BJ (cell line): Measurements from ENCODE around the gene HHIPL1. TPM values are rescaled to one million over a fixed set of nuclear protein-coding genes. Genes with fewer than 3 reads are reported as not detected.

Experiments
- CTCF ChIA-PET: fragments of 350-600 bp; formaldehyde crosslinking; extraction: SDS; loops from one replicate; lab custom pipeline; 2021; ENCODE audit warnings: antibody characterized with exemption, inconsistent platforms; lab: Yijun Ruan, JAX
- POLR2A ChIA-PET: fragments of 300-600 bp; sonication (Branson Sonifier 250); formaldehyde crosslinking; extraction: SDS; loops from one replicate; lab custom pipeline; 2021; ENCODE audit warnings: antibody characterized with exemption; lab: Charles Lee
- DNase-seq: peaks from one replicate; pipeline ENCODE4 v3.0.0-alpha.2; 2011; ENCODE audit warnings: low read depth
- H3K27me3 ChIP-seq: 2 replicates; pipeline ENCODE4 v1.6.0; 2011; ENCODE audit warnings: low read length; ENCODE audit not compliant: control insufficient read depth, insufficient read depth
- H3K36me3 ChIP-seq: 2 replicates; pipeline ENCODE4 v1.5.1; 2011; ENCODE audit warnings: low read length; ENCODE audit not compliant: control insufficient read depth, insufficient read depth
- H3K4me3 ChIP-seq: 2 replicates; pipeline ENCODE4 v1.5.1; 2011; ENCODE audit warnings: low read depth, mild to moderate bottlenecking, control low read depth, low read length
- polyA plus RNA-seq: library from polyadenylated mRNA; depleted of rRNA; stranded (reverse); fragments of >200 nt; gene quantifications from 2 replicates; pipeline ENCODE4 v1.2.3, GENCODE V29; 2011
- TF ChIP-seq, protein P1 (sequence below): IDR thresholded peaks from 2 replicates; pipeline ENCODE4 v1.5.1; 2011; ENCODE audit warnings: low read depth, mild to moderate bottlenecking, control low read depth, inconsistent platforms, low read length, moderate library complexity; ENCODE audit not compliant: insufficient read depth

Gene HHIPL1
- polyA plus RNA-seq, 1 experiment, result 2.5 TPM

DNA sequence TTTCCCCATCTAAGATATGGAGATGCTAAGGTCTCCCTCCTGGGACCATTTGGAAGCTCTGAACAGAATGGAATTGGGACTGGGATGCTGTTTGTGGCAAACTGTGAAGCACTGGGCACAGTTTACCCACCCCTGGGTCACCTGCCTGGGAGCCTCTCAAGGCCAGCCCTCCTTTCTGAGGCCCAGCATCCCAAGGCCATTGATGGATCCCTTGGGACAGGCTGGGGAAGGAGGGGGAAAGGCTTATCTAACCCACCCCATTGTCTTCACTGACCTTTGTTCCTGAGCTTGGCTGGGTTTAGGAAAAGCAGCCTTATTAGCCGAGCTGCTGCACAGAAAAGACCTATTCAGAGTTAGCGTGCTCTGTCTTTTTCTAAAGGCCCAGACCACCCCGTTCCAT lies 46.2 kb upstream of the HHIPL1 start:
- no peaks in the 10 kb centered on the region for H3K27me3 ChIP-seq
- H3K36me3 ChIP-seq, result no peaks in the 10 kb centered on the region
- no peak for DNase-seq
- POLR2A ChIA-PET, result no interaction called here
- CTCF ChIA-PET, result interaction anchor here (0.9 to 1.0 kb wide), 2 partner anchors 9 to 24 kb away, joined by 3 read pairs; no protein-coding TSS in a partner anchor
- TF ChIP-seq, protein P1, sequence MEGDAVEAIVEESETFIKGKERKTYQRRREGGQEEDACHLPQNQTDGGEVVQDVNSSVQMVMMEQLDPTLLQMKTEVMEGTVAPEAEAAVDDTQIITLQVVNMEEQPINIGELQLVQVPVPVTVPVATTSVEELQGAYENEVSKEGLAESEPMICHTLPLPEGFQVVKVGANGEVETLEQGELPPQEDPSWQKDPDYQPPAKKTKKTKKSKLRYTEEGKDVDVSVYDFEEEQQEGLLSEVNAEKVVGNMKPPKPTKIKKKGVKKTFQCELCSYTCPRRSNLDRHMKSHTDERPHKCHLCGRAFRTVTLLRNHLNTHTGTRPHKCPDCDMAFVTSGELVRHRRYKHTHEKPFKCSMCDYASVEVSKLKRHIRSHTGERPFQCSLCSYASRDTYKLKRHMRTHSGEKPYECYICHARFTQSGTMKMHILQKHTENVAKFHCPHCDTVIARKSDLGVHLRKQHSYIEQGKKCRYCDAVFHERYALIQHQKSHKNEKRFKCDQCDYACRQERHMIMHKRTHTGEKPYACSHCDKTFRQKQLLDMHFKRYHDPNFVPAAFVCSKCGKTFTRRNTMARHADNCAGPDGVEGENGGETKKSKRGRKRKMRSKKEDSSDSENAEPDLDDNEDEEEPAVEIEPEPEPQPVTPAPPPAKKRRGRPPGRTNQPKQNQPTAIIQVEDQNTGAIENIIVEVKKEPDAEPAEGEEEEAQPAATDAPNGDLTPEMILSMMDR, result no peak
- no peak overlapping the region for H3K4me3 ChIP-seq

DNA sequence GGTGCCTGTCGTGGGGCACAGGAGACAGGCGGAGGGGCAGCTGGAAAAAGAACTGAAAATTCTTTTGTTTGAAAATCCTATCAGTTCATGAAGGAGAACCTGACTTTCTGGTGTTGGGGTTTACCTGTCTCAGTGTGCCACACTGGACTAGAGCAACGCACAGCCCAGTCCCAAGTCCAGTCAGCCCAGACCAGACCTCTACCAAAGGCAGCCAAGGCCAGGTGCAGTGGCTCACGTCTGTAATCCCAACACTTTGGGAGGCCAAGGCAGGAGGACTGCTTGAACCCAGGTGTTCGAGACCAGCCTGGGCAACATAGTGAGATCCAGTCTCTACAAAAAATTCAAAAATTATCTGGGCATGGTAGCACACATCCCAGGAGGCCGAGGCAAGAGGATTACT lies 45.5 kb upstream of the HHIPL1 start:
- TF ChIP-seq, protein P1, result no peak
- ChIA-PET POLR2A (no interaction called here), CTCF (interaction anchor here (0.9 to 1.5 kb wide), 2 partner anchors 9 to 75 kb away, joined by 3 to 5 read pairs; no protein-coding TSS in a partner anchor)
- Histone ChIP-seq H3K4me3 (no peak overlapping the region), H3K27me3 (no peaks in the 10 kb centered on the region), H3K36me3 (no peaks in the 10 kb centered on the region)
- DNase-seq, result no peak

DNA sequence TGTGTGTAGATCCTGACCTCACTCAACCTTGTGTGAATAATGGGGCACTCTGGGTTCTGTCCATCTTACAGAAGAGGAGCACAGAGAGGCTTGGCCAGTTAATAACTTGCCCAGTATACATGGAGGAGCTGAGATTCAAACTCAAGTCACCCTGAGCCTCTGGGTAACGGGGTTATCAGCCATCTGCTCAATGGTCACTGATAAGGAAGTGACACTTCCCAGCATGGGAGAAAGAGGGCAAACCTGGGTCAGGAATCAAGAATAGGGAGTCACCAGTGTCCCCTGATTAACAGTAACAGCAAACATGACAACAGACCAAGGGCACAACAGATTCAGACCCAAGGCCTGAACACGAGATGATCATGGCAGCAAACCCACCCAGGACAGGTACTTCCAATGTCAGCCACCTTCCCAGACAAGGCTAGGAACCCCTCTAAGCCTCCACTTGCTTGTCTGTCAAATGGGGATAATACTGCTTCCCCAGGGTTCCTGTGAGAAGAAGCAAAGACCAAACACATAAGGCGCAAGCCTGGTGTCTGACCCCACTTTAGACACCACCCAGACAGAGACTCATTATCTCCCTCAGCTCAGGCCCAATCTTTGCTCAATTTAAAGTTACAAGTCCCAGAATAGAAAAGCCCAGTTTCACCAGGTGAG lies 44.6 kb upstream of the HHIPL1 start:
- POLR2A ChIA-PET, result no interaction called here

DNA sequence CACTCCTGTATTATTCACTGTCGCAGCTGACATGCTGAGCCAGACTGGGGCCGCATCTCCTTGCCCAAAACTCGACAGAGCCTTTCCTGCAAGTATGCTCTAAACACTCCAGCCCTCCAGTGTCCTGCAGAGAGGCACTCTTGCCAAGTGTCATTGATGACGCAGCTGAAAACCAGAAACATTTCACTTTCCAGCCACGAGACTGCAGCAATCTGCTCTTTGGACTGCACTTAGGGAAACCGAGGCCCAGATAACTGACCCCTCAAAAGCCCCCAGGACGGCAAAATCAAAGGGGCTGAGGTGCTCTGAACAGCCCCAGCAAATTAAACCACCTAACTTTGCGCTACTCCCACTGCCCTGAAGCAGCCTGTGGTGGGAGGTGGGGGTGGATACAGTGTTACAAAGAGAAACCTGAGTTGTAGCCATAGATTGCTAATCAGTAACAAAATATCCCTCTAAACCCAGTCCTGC lies 43.5 kb upstream of the HHIPL1 start:
- ChIA-PET POLR2A (no interaction called here), CTCF (interaction anchor here (0.5 to 1.6 kb wide), 3 partner anchors 10 to 310 kb away, joined by 3 to 4 read pairs (median 4); no protein-coding TSS in a partner anchor)
- TF ChIP-seq, protein P1, result no peak
- H3K36me3 ChIP-seq, result no peaks in the 10 kb centered on the region
- DNase-seq, result no peak
- H3K27me3 ChIP-seq, result no peaks in the 10 kb centered on the region
- peak overlapping the region; percentile 39; the same call in 1 of the 2 replicates for H3K4me3 ChIP-seq

More for the DNA sequence above, 44.6 kb upstream of the HHIPL1 start:
- Histone ChIP-seq H3K27me3 (no peaks in the 10 kb centered on the region), H3K36me3 (no peaks in the 10 kb centered on the region), H3K4me3 (no peak overlapping the region)
- no peak for DNase-seq
- CTCF ChIA-PET, result interaction anchor here (0.9 to 1.6 kb wide), 4 partner anchors 9 to 76 kb away, joined by 3 to 5 read pairs (median 4); no protein-coding TSS in a partner anchor
- TF ChIP-seq, protein P1, result no peak

DNA sequence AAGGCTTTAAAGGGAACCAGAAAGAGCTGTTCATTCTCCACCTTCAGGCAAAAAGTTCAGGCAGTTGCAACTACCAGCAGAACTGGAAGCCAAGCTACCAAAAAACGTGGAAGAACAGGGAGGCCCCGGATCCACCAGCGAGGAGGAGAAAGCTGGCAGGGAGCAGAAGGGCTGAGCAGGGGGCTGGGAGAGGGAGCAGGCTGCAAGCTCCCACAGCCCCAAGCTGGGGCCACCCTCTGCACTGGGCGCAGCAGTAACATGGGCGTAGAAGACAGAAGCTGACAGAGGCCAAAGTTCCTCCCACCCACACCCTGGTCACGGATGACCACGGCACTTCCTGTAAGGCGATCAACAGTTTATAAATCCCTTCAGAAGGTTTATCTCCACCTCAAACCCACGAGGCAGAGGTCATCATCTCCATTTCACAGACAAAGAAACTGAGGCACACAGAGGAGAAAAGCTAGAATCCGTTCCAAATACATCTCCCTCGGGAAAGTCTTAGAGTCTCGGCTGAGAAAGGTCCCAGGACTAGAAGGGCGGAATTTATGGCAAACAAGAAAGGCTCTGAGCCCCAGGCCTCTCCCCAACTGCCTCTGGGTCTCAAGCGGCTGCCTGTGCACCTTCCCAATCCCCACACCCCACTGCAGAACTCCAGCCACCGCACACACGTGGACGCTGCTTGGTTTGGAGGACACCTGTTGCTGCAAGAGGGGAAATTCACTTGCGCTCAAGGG lies 42.7 kb upstream of the HHIPL1 start:
- TF ChIP-seq, protein P1, result no peak
- Histone ChIP-seq H3K4me3 (peak overlapping the region; percentile 39), H3K36me3 (no peaks in the 10 kb centered on the region), H3K27me3 (no peaks in the 10 kb centered on the region)
- CTCF ChIA-PET, result interaction anchor here (1.6 kb wide), 1 partner anchor 20 kb away, joined by 4 read pairs; no protein-coding TSS in a partner anchor
- DNase-seq, result no peak
- POLR2A ChIA-PET, result interaction anchor here (0.6 kb wide), 1 partner anchor 21 kb away, joined by 3 read pairs; no protein-coding TSS in a partner anchor
